Activated naive CD4-positive, alpha-beta T cell treated with Interleukin-2 at 50 U/mL for 16 hours (primary cell): ENCODE measurements around the gene SOSTDC1.
"Not testable (repeated sequence)": the region's sequence is repeated elsewhere in the genome, so short reads cannot be mapped to it uniquely, and the experiment has no call there.

ENCODE experiments used
- DNase-seq: peaks from one replicate; pipeline ENCODE4 v3.0.0-alpha.2; 2020

The SOSTDC1 gene, protein sequence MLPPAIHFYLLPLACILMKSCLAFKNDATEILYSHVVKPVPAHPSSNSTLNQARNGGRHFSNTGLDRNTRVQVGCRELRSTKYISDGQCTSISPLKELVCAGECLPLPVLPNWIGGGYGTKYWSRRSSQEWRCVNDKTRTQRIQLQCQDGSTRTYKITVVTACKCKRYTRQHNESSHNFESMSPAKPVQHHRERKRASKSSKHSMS

DNA sequence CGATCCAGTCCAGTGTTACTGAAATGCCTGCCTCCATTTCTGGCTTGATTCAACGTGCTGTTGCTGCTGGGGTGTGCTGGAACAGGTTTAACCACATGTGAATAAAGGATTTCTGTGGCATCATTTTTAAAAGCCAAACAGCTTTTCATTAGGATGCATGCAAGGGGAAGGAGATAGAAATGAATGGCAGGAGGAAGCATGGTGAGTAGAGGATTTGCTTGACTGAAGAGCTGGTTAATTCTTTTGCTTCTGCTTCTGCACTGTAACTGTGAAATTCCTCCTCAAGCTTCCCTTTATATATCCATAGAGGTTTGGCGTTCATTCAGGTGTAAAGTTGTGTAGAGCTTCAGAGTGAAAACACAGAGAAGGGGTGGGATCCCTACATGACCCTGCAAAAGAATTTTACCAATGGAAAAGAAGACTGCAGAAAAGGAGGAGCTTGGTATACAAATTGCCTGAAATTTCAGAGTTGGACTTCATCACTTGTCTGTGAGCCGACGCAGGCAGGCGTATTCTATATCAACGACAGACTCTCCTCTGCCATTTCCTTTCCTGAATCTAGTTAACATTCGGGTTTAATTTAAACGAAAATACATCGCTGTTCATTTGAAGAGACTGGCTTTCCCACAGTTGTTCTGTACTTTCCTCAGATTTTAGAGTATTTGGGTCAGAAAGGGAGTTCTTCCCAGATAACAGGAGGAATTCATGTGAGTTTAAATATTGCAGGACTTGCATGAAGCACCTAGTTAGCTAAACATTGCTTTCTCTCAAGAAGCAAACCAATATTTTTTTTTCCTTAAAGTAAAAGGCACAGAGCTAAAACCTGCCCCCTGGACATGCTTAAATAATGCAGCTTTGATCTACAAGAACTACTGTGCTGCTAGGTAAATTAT lies at the start of gene SOSTDC1:
Gene SOSTDC1, minus strand, starts transcription at position 270 of the 893 bp plus-strand sequence. Its CDS starts 70 bp downstream, at position 200.
- DNase-seq: no peak

DNA sequence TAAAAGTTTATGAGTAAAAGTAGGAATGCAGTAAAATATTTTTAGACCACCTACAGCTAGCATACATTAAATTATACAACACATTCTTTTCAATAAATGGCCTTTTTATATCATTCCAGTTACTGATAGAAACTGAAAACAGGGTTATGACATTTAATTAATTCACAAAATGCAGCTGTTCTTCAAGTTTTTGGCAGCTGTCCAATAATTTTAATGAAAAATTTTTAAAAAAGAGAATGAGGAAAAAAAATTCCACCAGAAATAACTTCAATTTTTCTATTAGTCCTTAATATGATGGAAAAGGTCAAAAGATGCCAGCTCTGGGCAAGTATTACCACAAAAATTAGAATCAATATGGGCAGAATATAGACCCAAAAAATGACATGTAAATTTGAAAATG lies 49.2 kb upstream of the SOSTDC1 start:
- DNase-seq: no peak

GRCh38 chr7:16514271-16514670 lies 48.7 kb upstream of the SOSTDC1 start:
- DNase-seq: no peak

DNA sequence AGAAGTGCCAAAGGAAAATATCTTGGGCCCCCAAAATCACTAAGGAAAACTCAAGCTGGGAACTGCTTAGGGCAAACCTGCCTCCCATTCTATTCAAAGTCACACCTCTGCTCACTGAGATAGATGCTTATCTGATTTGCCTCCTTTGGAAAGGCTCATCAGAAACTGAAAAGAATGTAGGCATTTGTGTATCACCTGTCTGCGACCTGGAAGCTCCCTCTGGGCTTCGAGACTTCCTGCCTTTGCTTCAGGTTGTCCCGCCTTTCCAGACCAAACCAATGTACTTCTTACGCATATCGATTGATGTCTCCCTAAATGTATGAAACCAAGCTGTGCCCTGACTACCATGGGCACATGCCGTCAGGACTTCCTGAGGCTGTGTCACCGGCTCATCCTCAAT lies 46.6 kb upstream of the SOSTDC1 start:
- no peak for DNase-seq

DNA sequence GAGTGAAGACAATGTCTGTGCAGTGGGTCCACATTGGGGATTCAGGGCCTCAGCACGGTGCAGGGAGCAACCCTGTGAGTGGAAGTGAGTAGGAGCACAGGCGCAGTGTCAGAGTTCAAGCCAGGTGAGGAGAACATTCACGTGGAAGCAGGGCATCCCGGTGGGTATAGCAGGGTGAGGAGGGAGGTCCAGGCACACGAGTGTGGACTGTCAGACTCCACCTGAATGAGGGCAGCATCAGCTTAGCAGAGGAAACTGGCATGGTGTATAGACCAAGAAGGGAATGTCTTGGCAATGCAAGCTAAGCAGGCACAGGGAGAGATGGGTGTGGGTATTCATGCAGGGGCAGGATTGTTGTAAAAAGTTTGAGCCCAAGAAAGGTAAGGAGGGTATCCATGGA lies 45.8 kb upstream of the SOSTDC1 start:
- no peak for DNase-seq

GRCh38 chr7:16509829-16510228 lies 44.3 kb upstream of the SOSTDC1 start:
- DNase-seq: no peak

DNA sequence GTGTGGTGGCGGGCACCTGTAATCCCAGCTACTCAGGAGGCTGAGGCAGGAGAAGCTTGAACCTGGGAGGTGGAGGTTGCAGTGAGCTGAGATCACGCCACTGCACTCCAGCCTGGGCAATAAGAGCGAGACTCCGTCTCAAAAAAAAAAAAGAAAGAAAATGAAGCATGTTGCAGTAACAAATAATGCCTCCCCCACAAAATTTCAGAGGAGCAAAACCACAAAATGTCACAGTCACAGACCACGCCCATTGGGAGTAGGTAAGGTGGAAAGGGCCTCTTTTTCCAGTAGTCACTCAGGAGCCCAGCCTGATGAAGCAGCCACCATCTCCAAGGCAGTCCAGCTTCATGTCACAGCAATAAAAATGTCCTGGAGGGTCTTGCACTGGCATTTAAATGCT lies 40.9 kb upstream of the SOSTDC1 start:
- not testable (repeated sequence) for DNase-seq

- DNase-seq: no peak
Observed at GRCh38 chr7:16504019-16504418, 38.5 kb upstream of the SOSTDC1 start.

DNA sequence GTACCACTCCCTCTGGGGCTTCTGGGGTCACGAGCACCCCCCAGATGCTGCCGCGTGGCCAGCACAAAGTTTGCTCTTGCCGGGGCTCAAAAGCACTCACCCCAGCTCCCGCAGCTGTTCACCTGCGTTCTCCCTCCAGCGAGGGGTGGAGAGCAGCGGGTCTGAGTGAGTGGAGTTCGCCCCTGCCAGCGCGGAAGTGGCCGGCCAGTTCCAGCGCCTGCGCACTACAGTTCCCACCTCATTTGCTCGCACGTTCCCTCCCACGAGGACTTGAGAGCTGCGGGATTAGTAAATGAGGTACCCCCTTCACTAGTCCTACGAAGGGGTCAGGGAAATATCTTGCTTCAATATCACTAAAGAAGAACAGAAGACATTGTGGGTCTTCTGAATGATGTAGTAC lies 36.8 kb upstream of the SOSTDC1 start:
- DNase-seq: no peak

DNA sequence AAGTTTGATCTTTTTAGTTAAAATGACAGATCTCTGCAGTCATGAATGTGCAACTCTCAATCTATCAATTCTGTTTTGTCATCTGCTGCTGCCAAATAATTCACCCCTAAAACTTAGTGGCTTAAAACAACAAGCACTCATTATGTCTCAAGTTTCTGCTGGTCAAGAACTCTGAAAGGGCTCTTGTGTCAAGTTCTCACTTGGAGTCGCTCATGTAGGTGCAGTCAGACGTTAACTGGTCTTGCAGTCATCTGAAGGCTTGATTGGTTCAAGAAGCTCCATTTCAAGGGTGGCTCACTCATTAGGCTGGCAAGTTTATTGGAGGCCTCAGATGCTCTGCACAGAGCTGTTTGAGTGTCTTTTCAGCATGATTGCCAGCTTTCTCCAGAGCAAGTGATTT lies 32.6 kb upstream of the SOSTDC1 start:
- DNase-seq: no peak

DNA sequence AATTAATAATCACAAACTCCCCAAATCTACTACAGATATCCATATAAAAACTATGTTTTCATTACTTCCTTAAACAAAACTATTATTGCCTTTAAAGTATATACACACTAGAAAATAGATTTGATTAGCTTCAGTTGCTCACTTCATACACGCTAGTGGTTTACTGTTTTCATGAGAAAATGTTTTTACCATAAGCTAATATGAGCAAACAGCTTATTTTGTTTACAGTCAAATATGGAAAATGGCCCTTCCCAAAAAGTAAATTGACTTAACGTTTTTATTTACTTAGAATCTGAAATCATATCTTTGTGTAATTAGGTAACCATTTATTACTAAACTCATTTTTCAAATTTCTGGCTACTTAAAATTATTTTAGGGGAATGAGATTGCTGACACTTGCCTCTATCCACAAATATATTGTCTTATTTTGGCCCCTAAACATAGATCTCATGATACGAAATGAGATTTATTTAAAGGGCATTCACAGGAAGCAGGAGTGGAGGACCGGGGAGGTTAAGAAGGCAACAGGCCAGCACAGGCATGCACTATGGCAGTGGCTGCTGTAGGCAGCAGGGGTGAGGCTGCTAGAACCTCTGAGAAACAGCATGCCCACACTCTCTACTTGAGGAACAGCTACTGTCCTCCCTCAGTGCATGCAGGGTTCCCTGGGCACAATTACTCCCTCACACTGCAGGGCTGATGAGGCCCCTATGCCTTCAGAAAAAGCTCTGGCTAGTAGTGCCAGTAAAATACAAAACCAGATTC lies 29.6 kb upstream of the SOSTDC1 start:
- no peak for DNase-seq

GRCh38 chr7:16494551-16494950 lies 29.0 kb upstream of the SOSTDC1 start:
- DNase-seq: no peak

GRCh38 chr7:16493266-16493665 lies 27.7 kb upstream of the SOSTDC1 start:
- DNase-seq: no peak

DNA sequence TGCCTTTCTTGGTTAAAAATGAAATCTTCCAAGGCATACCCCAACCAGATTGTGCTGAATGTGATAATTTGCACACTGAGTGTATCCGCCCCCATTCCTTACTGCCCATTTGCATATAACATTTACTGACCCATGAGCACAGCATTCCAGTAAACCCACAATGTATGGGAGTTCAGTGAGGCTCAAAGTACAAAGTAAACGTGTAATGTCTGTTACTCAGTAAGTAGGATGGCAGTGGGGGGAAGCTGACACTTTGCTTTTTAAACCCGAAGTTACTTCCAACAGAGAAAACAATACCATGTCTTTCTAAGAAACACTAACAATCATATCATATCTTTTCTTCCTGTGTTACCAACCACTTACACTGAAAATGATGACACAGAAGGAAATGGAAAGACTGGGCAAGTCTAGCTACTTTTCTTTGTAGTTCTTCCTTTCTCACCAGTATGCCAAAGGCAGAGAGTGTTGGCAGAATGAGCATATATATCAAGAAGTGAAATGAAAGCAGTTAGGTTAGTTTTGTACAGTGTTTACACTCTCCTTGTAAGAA lies 27.1 kb upstream of the SOSTDC1 start:
- no peak for DNase-seq

- no peak for DNase-seq
Observed at GRCh38 chr7:16491148-16491547, 25.6 kb upstream of the SOSTDC1 start.

GRCh38 chr7:16484453-16485158 lies 19.1 kb upstream of the SOSTDC1 start:
- DNase-seq: no peak

DNA sequence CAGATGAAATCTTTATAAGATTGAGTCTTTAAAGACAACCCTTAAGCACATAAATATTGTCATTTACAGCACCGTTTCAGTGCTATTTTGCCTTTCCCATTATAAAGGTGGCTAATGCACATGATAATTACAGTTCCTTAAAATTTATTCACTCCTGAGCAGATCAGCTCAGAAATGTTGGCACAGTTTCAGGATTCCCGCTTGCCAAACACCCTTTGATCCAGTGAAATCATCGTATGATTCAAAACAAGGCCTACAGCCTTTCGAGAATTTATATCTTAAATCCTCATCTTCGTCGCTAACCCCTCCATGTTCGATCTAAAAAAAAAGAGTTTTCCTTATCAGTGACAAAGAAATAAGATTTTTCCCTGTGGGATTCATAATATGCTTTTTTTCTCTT lies 14.1 kb upstream of the SOSTDC1 start:
- no peak for DNase-seq

DNA sequence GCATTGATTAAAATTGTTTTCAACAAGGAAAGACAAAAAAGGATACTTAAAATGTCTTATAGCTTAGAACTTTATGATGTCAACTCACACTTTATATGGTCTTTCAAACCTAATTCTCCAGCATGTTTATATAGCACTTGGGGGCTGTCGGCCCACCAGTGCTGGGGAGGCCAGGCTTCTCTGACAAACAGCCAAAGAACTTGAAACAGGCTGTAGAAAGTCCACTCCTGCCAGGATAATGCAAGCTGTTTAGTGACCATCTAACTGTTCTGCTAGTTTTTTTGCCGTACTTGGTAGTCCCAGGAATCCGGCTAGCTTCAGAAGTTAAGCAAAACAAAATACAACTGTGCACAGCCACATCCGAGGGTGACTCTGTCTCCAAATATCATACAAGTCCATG lies 13.6 kb upstream of the SOSTDC1 start:
- no peak for DNase-seq

DNA sequence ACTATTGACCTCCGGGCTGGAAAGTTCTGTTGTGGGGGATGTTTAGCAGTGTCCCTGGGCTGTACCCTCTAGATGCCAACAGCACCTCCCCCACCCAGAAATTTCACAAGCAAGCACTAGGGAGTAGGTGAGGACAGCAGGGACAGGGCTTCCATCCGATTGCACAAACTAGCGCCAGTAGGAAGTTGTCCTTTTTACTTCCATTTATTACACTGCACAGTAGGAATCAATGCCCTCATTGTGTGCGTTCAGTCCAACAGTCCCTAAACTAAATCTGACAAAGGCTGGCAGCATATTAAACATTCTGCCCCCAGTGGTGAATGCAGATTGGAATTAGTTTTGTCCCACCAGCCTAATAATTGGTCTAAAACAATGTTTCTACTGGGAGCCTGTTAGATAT lies 6.4 kb upstream of the SOSTDC1 start:
- no peak for DNase-seq

- no peak for DNase-seq
Observed at GRCh38 chr7:16463949-16464715, 1.4 kb downstream of the SOSTDC1 start.

- DNase-seq: no peak
Observed at GRCh38 chr7:16463520-16463919, 2.0 kb downstream of the SOSTDC1 start.

GRCh38 chr7:16462431-16462889 lies 3.1 kb downstream of the SOSTDC1 start:
- no peak for DNase-seq
